ENCODE data around the gene GNAQ. TPM values are rescaled to one million over a fixed set of nuclear protein-coding genes. Genes with fewer than 3 reads are reported as not detected.

GNAQ gene
- total and polyA plus RNA-seq, 2 donors (not counting 1 experiment from before 2014, with no cell fraction given) = 30.4 to 74.3 TPM

DNA sequence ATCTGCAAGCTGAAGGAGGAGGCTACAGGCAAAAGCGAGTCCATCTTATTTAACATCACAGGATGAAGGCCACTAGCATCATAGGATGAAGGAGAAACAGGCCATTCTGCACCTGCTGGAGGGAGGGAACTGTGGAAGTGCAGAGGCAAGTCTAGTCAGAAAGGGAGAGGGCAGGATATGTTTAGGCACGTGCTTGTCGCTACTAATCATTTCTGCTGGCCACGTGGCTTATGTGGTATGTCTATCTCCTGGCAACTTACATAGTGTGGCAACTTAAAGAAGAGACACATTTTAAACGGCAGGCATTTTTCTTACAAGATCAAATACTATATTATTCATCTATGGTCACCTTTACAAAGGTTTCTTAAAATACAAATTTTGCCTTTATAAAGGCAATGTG, 74.0 kb downstream of the GNAQ start:
- no peaks in the 10 kb centered on the region for H3K9me3 ChIP-seq (ENCODE audit: control insufficient read depth, insufficient read depth, low read depth, low read length)
- DNase-seq (ENCODE audit: low read depth in 2 of 2) = no peak
- TF ChIP-seq, protein P1, sequence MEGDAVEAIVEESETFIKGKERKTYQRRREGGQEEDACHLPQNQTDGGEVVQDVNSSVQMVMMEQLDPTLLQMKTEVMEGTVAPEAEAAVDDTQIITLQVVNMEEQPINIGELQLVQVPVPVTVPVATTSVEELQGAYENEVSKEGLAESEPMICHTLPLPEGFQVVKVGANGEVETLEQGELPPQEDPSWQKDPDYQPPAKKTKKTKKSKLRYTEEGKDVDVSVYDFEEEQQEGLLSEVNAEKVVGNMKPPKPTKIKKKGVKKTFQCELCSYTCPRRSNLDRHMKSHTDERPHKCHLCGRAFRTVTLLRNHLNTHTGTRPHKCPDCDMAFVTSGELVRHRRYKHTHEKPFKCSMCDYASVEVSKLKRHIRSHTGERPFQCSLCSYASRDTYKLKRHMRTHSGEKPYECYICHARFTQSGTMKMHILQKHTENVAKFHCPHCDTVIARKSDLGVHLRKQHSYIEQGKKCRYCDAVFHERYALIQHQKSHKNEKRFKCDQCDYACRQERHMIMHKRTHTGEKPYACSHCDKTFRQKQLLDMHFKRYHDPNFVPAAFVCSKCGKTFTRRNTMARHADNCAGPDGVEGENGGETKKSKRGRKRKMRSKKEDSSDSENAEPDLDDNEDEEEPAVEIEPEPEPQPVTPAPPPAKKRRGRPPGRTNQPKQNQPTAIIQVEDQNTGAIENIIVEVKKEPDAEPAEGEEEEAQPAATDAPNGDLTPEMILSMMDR (conservative IDR thresholded peaks at IDR 0.05 in 1 of 2, IDR thresholded peaks at IDR 0.05 in 1 of 2; ENCODE audit: low read depth in 1 of 2, low read length in 2 of 2) = no peak
- TF ChIP-seq EZH2 (IDR thresholded peaks at IDR 0.05; ENCODE audit: low read length, missing control alignments) = no peak
- H2AFZ ChIP-seq (ENCODE audit: low read length) = no peak overlapping the region
- no peak overlapping the region for H3K4me3 ChIP-seq (replicated peaks in 1 of 4; ENCODE audit: control extremely low read depth in 1 of 4, insufficient read depth in 1 of 4, low read depth in 3 of 4, low read length in 4 of 4)
- no peaks in the 10 kb centered on the region for H4K20me1 ChIP-seq (ENCODE audit: control insufficient read depth, extremely low read depth, insufficient read depth, low read length)
- peaks cover 10% of the 10 kb centered on the region for H3K4me1 ChIP-seq (ENCODE audit: control insufficient read depth, extremely low read depth, insufficient read depth, low read length)
- no peaks in the 10 kb centered on the region for H3K36me3 ChIP-seq (ENCODE audit: control insufficient read depth, insufficient read depth, low read length)
- H3K79me2 ChIP-seq (ENCODE audit: control insufficient read depth, insufficient read depth, low read length) = peaks cover 7% of the 10 kb centered on the region
- H3K9ac ChIP-seq (ENCODE audit: insufficient read depth, low read length) = no peak overlapping the region
- no peak overlapping the region for H3K4me2 ChIP-seq (ENCODE audit: extremely low read depth, insufficient read depth, low read length)
- no peaks in the 10 kb centered on the region for H3K27me3 ChIP-seq (ENCODE audit: control insufficient read depth, insufficient read depth, low read length)
- no peak overlapping the region for H3K27ac ChIP-seq (ENCODE audit: insufficient read depth, low read length)

DNA sequence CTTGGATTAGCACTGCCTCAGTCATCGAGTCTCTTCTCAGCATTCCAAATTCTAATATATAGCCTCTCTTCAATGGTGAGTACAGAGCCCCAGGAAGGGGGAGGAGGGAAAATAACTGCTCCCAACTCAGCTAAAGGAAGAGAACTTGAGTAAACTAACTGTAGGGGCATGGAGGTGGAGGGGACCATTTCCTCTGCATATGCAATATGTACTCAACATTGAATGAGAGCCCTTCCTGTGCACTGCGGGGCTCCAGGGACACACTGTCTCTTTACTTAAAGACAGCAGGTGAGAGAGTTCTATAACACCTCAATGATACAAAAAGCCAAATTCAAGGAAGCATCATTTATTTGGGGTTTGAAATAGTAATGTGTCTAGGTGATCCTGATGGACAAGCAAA, 75.1 kb downstream of the GNAQ start:
- no peaks in the 10 kb centered on the region for H3K36me3 ChIP-seq (ENCODE audit: control insufficient read depth, insufficient read depth, low read length)
- peaks cover 10% of the 10 kb centered on the region for H3K4me1 ChIP-seq (ENCODE audit: control insufficient read depth, extremely low read depth, insufficient read depth, low read length)
- H3K27ac ChIP-seq (ENCODE audit: insufficient read depth, low read length) = no peak overlapping the region
- H4K20me1 ChIP-seq (ENCODE audit: control insufficient read depth, extremely low read depth, insufficient read depth, low read length) = no peaks in the 10 kb centered on the region
- H3K9me3 ChIP-seq (ENCODE audit: control insufficient read depth, insufficient read depth, low read depth, low read length) = no peaks in the 10 kb centered on the region
- peaks cover 9% of the 10 kb centered on the region for H3K79me2 ChIP-seq (ENCODE audit: control insufficient read depth, insufficient read depth, low read length)
- no peak overlapping the region for H3K4me3 ChIP-seq (replicated peaks in 1 of 4; ENCODE audit: control extremely low read depth in 1 of 4, insufficient read depth in 1 of 4, low read depth in 3 of 4, low read length in 4 of 4)
- H3K9ac ChIP-seq (ENCODE audit: insufficient read depth, low read length) = no peak overlapping the region
- TF ChIP-seq EZH2 (IDR thresholded peaks at IDR 0.05; ENCODE audit: low read length, missing control alignments) = no peak
- TF ChIP-seq, protein P1 (conservative IDR thresholded peaks at IDR 0.05 in 1 of 2, IDR thresholded peaks at IDR 0.05 in 1 of 2; ENCODE audit: low read depth in 1 of 2, low read length in 2 of 2) = no peak
- H2AFZ ChIP-seq (ENCODE audit: low read length) = no peak overlapping the region
- H3K27me3 ChIP-seq (ENCODE audit: control insufficient read depth, insufficient read depth, low read length) = no peaks in the 10 kb centered on the region
- H3K4me2 ChIP-seq (ENCODE audit: extremely low read depth, insufficient read depth, low read length) = no peak overlapping the region
- no peak for DNase-seq (ENCODE audit: low read depth in 2 of 2)

DNA sequence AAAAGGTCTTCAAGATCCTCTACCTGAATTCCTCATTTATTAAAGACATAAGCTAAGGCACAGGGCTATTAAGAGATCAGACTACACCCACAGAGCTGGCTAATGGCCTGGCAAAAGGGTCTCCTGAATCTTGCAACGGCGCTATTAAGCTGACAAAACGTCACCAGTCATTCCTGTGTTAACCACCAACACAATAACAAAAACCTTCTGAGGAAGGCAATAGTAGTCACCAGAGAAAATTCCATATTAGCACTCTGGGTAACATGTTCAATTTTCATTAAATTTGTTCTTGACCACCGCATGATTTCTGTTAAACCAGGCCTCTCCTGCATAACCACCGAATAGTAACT, 77.0 kb downstream of the GNAQ start:
- Histone ChIP-seq H3K79me2 (ENCODE audit: control insufficient read depth, insufficient read depth, low read length) (peaks cover 4% of the 10 kb centered on the region), H3K9me3 (ENCODE audit: control insufficient read depth, insufficient read depth, low read depth, low read length) (no peaks in the 10 kb centered on the region), H3K27ac (ENCODE audit: insufficient read depth, low read length) (no peak overlapping the region), H3K9ac (ENCODE audit: insufficient read depth, low read length) (no peak overlapping the region), H3K4me1 (ENCODE audit: control insufficient read depth, extremely low read depth, insufficient read depth, low read length) (peaks cover 9% of the 10 kb centered on the region), H2AFZ (ENCODE audit: low read length) (no peak overlapping the region), H4K20me1 (ENCODE audit: control insufficient read depth, extremely low read depth, insufficient read depth, low read length) (no peaks in the 10 kb centered on the region), H3K4me2 (ENCODE audit: extremely low read depth, insufficient read depth, low read length) (no peak overlapping the region), H3K4me3 (replicated peaks in 1 of 4; ENCODE audit: control extremely low read depth in 1 of 4, insufficient read depth in 1 of 4, low read depth in 3 of 4, low read length in 4 of 4) (no peak overlapping the region), H3K36me3 (ENCODE audit: control insufficient read depth, insufficient read depth, low read length) (no peaks in the 10 kb centered on the region), H3K27me3 (ENCODE audit: control insufficient read depth, insufficient read depth, low read length) (no peaks in the 10 kb centered on the region)
- TF ChIP-seq, protein P1 (conservative IDR thresholded peaks at IDR 0.05 in 1 of 2, IDR thresholded peaks at IDR 0.05 in 1 of 2; ENCODE audit: low read depth in 1 of 2, low read length in 2 of 2) = no peak
- TF ChIP-seq EZH2 (IDR thresholded peaks at IDR 0.05; ENCODE audit: low read length, missing control alignments) = no peak
- peak in 1 of 2 donors; percentile 82 for DNase-seq (ENCODE audit: low read depth in 2 of 2)

Measured in fibroblast of lung (primary cell).